ENCODE results near the gene NTN4. TPM values are rescaled to one million over a fixed set of nuclear protein-coding genes. Genes with fewer than 3 reads are reported as not detected.
A peak's percentile ranks its signal among the peaks of the same experiment; 100 is the strongest.

NTN4 gene
- total RNA-seq, 4 donors from 2014 or later, result 33.5 to 103 (median 51.5) TPM

DNA sequence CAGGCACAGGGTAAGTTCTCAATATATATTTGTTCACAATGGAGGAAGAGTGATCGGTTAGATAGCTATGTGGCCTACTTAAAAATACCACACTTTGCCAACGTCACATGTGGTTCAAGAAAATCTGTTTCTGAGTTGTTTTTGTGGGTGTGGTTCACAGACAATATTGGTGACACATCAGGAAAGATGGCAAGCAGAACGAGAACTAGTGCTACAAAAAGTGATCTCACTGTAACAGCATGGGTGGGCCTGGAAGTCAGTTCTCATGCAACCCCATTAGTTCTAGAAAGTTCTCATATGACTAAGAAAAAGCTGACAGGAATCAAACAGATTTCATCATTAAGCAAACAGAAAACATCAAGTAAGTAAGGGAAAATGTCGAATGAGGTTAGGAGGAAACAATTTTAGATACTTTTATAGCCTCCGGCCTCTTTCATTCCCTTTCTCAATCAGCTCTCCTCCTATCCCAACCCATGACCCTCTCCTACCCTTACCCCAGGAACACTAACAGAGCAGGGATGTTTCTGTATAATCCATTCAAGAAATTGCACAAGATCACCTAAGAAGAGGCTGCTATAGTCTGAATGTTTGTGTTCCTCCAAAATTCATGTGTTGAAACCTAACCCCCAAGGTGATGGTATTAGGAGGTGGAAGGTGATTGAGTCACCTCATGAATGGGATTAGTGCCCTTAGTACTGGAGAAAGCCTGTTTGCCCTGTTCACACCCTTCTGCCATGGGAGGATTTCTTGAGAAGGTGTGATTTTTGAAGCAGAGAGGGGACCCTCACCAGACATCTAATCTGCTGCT, 15.5 kb upstream of the NTN4 start:
- peaks cover 0 to 34% (median 11%) of the 10 kb centered on the region in 3 donors for H3K4me1 ChIP-seq
- no peaks in the 10 kb centered on the region for H3K27me3 ChIP-seq
- H3K9me3 ChIP-seq, result no peaks in the 10 kb centered on the region
- peak overlapping the region in 3 of 4 donors; percentile 29 to 60 (median 49) for H3K27ac ChIP-seq
- no peaks in the 10 kb centered on the region for H3K36me3 ChIP-seq
- no peak overlapping the region for H3K4me3 ChIP-seq
- whole genome bisulfite sequencing, 2 donors (ENCODE audit: low coverage in 1 of 2), result 42 to 62% methylated on average over 3 to 5 of the region's 5 CpGs
- peak; percentile 87 for ATAC-seq
- peak; percentile 33 for TF ChIP-seq POLR2AphosphoS5 (IDR thresholded peaks at IDR 0.05)
- no peak for TF ChIP-seq EP300 (IDR thresholded peaks at IDR 0.05)

DNA sequence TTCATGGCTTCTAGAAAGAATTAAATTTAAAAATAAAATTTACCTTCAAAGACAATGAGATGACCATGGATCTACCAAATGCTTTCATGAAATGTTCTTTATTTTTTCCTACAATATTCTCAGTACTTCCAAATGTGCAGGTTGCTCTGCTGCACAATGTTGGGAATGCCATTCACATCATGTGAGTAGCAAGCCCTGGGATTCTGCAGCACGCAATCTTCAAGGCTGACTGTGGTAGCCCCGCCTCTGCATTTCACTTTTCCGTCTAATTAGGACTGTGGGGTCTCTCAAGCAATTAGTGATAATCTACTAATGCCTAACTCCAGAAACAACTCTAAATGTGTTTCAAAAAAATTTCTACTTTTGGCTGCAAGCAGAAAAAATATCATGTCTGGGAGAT, 13.7 kb upstream of the NTN4 start:
- TF ChIP-seq POLR2AphosphoS5 (IDR thresholded peaks at IDR 0.05) (no peak), EP300 (IDR thresholded peaks at IDR 0.05) (no peak), POLR2A (IDR thresholded peaks at IDR 0.05) (no peak)
- TF ChIP-seq, protein P1, sequence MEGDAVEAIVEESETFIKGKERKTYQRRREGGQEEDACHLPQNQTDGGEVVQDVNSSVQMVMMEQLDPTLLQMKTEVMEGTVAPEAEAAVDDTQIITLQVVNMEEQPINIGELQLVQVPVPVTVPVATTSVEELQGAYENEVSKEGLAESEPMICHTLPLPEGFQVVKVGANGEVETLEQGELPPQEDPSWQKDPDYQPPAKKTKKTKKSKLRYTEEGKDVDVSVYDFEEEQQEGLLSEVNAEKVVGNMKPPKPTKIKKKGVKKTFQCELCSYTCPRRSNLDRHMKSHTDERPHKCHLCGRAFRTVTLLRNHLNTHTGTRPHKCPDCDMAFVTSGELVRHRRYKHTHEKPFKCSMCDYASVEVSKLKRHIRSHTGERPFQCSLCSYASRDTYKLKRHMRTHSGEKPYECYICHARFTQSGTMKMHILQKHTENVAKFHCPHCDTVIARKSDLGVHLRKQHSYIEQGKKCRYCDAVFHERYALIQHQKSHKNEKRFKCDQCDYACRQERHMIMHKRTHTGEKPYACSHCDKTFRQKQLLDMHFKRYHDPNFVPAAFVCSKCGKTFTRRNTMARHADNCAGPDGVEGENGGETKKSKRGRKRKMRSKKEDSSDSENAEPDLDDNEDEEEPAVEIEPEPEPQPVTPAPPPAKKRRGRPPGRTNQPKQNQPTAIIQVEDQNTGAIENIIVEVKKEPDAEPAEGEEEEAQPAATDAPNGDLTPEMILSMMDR (IDR thresholded peaks at IDR 0.05), result no peak
- Histone ChIP-seq H3K27ac (no peak overlapping the region), H3K4me1 (peaks cover 0 to 34% (median 11%) of the 10 kb centered on the region in 3 donors), H3K4me3 (no peak overlapping the region), H3K36me3 (no peaks in the 10 kb centered on the region), H3K9me3 (no peaks in the 10 kb centered on the region), H3K27me3 (no peaks in the 10 kb centered on the region)
- ATAC-seq, result no peak
- WGBS, 2 donors (ENCODE audit: low coverage in 1 of 2), result 79 to 83% methylated on average over 2 to 3 of the region's 3 CpGs

DNA sequence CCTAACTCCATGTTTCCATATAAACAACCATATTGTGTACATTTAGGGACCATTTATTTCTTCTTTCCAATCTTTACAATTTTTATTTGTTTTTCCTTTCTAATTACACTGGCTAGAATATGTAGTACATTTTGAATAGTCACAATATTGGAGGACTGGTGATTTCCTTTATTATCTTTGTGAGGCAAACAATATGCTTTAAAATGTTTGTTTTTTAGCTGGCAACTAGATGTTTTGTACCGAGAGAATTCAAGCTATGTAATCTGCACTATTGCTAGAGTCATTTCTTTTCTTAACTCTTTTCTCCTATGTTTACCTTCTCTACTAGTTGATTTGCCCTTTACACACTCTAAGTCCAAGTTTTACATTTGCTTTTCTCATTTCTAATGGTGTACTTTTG, 13.3 kb upstream of the NTN4 start:
- 56 to 64% methylated on average over 1 of the region's 1 CpG for WGBS, 2 donors (ENCODE audit: low coverage in 1 of 2)
- Histone ChIP-seq H3K9me3 (no peaks in the 10 kb centered on the region), H3K27ac (peak overlapping the region in 1 of 4 donors; percentile 68), H3K4me3 (no peak overlapping the region), H3K4me1 (peaks cover 0 to 34% (median 11%) of the 10 kb centered on the region in 3 donors), H3K36me3 (no peaks in the 10 kb centered on the region), H3K27me3 (no peaks in the 10 kb centered on the region)
- TF ChIP-seq, protein P1 (IDR thresholded peaks at IDR 0.05), result no peak
- TF ChIP-seq EP300 (IDR thresholded peaks at IDR 0.05) (no peak), POLR2AphosphoS5 (IDR thresholded peaks at IDR 0.05) (no peak), POLR2A (IDR thresholded peaks at IDR 0.05) (no peak)
- no peak for ATAC-seq

DNA sequence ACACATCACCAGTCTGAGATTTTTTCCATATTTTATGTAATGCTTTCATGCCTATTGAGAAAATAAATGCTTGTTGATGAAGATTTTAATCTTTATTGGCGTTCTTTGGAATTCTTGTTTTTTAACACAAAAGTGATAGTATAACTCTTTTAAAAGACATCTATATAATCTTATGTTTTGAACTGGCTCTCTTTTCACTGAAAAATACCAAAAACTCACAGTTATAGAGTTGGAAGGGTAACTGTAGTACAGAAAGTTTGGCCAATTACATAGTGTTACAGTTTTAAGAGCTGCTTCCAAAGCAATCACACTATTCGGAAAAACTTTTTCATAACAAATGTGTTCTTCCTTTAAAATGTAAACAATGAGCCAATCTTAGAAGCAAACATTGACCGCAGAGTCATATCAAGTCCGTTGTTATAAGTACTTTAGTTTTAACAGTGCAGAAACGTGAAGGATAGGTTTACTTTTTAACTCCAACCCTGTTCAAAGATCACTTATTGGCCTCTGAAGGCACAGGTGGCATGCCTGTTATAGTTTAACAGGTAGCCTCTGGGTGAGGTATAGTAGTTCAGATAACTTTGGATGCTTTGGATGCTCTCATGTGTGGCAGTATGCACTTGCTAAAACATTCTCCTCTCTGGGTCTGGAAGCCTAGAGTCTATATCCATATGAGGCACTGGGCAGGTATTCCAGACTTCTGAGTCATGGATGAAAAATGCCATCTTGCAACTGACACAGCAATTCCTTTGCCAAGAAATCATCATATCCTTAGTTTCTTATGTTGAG, 12.1 kb upstream of the NTN4 start:
- ATAC-seq, result peak; percentile 59
- Histone ChIP-seq H3K4me3 (no peak overlapping the region), H3K27ac (peak overlapping the region; percentile 68 to 81 (median 72)), H3K9me3 (no peaks in the 10 kb centered on the region), H3K27me3 (no peaks in the 10 kb centered on the region), H3K36me3 (no peaks in the 10 kb centered on the region), H3K4me1 (peaks cover 0 to 34% (median 11%) of the 10 kb centered on the region in 3 donors)
- TF ChIP-seq, protein P1 (IDR thresholded peaks at IDR 0.05), result no peak
- TF ChIP-seq EP300 (IDR thresholded peaks at IDR 0.05) (no peak), POLR2AphosphoS5 (IDR thresholded peaks at IDR 0.05) (peak; percentile 57), POLR2A (IDR thresholded peaks at IDR 0.05) (no peak)
- 28 to 36% methylated on average over 5 of the region's 5 CpGs for WGBS, 2 donors (ENCODE audit: low coverage in 1 of 2)

DNA sequence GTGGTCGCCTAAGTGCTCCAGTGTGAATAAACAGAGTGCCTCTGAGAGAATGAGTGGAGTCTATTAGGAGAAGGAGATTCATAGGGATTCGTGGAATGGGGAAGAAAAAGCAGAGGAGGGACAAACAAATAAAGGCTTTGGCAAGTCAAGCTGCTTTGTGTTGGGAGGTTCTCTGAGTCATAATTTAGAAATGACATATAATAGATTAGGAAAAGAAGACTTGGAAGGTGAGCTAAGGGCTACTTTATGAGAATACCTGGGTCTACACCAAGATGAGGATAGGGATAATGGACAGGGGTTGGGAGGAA, 6.4 kb upstream of the NTN4 start:
- no peaks in the 10 kb centered on the region for H3K36me3 ChIP-seq
- WGBS, 2 donors (ENCODE audit: low coverage in 1 of 2), result 59% methylated on average over 2 of the region's 2 CpGs; no CpG with 5 or more reads in 1 of the 2 donors
- no peak overlapping the region for H3K27ac ChIP-seq
- H3K4me1 ChIP-seq, result peaks cover 0 to 9% (median 0%) of the 10 kb centered on the region in 3 donors
- H3K27me3 ChIP-seq, result no peaks in the 10 kb centered on the region
- H3K9me3 ChIP-seq, result no peaks in the 10 kb centered on the region
- no peak for ATAC-seq
- TF ChIP-seq EP300 (IDR thresholded peaks at IDR 0.05) (no peak), POLR2A (IDR thresholded peaks at IDR 0.05) (no peak), POLR2AphosphoS5 (IDR thresholded peaks at IDR 0.05) (no peak)
- TF ChIP-seq, protein P1 (IDR thresholded peaks at IDR 0.05), result no peak
- H3K4me3 ChIP-seq, result no peak overlapping the region
